GM12874 (cell line): ENCODE measurements around the gene TAF1L.
A peak's percentile ranks its signal among the peaks of the same experiment; 100 is the strongest.

Experiments used
- TF ChIP-seq, protein P1 (sequence below): IDR thresholded peaks from 2 replicates; pipeline ENCODE4 v1.5.1; 2011; ENCODE audit warnings: low read depth, mild to moderate bottlenecking, control low read depth, low read length, moderate library complexity; ENCODE audit not compliant: insufficient read depth

TAF1L gene

DNA sequence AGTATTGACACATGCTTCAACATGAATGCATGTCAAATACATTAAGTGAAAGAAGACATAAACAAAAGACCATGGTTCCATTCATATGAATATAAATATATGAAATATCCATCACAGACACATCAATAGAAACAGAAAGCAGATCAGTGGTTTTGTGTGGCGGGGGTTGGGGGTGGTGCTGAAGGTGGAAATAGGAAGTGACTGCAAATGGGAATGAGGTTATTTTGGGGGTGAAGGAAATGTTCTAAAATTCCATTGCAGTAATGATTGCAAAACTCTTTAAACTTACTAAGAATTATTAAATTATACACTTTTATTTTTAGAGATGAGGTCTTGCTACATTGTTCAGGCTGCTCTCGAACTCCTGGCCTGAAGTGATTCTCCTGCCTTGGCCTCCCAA is 28.7 kb downstream of the TAF1L start:
- TF ChIP-seq, protein P1, sequence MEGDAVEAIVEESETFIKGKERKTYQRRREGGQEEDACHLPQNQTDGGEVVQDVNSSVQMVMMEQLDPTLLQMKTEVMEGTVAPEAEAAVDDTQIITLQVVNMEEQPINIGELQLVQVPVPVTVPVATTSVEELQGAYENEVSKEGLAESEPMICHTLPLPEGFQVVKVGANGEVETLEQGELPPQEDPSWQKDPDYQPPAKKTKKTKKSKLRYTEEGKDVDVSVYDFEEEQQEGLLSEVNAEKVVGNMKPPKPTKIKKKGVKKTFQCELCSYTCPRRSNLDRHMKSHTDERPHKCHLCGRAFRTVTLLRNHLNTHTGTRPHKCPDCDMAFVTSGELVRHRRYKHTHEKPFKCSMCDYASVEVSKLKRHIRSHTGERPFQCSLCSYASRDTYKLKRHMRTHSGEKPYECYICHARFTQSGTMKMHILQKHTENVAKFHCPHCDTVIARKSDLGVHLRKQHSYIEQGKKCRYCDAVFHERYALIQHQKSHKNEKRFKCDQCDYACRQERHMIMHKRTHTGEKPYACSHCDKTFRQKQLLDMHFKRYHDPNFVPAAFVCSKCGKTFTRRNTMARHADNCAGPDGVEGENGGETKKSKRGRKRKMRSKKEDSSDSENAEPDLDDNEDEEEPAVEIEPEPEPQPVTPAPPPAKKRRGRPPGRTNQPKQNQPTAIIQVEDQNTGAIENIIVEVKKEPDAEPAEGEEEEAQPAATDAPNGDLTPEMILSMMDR, result no peak

DNA sequence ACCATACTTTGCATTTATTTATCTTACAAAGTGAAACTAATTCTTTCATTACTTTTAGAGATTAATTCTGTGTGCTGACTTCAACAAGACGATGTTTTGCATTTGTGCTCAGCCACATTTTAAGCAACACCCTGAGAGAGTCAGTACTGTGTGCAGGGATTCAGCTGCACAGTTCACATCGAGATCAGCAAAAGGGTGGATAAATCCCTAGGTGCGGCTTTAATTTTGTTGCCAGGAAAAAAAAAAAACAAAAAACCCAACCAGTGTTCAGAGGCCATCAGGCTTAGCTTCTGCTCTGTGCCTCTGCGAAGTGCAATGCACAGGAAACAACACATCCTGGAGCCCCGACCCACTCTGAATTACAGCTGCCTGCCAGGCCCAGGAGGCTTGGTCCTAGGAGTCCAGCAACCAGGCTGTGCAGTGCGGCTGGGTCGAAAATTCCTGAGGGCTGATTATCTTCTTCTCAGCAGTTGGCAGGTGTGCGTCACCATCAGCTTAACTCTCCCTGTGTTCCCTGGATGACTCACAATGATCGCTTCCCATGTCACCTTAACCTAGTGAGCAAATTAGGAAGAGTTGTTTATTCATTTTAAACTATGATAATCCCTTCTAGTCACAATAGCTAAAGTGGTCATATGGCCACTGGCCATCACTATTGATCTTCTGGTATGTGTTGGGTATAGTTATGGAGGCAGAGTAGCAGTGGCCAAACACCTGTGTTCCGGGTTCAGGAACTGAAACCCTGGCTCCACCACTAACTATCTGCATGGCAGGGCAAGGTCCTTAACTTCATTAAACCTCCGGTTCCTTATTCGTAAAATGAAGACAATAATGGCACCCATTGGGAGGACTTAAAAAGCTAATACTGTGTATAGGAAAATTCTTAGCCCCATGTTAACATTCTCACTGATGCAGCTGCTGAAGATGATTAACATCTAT is 31.3 kb downstream of the TAF1L start:
- TF ChIP-seq, protein P1, result no peak

DNA sequence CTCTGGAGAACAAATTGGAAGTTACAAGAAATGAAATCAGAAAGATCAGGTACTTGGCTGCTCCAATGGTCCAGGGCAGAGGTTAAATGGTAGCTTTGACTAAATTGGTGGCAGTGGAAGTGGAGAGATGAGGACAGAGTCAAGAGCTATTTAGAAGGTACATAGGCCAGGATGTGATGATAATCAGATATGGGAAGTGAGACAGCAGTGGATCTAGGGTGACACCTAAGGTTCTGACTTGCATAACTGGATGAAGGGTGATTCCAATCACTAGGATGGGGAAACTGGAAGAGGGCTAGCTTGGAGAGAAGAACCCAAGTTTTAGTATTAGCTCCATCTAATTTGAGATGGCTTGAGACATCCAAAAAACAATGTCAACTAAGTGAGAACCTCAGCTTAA is 38.5 kb downstream of the TAF1L start:
- TF ChIP-seq, protein P1, result no peak

DNA sequence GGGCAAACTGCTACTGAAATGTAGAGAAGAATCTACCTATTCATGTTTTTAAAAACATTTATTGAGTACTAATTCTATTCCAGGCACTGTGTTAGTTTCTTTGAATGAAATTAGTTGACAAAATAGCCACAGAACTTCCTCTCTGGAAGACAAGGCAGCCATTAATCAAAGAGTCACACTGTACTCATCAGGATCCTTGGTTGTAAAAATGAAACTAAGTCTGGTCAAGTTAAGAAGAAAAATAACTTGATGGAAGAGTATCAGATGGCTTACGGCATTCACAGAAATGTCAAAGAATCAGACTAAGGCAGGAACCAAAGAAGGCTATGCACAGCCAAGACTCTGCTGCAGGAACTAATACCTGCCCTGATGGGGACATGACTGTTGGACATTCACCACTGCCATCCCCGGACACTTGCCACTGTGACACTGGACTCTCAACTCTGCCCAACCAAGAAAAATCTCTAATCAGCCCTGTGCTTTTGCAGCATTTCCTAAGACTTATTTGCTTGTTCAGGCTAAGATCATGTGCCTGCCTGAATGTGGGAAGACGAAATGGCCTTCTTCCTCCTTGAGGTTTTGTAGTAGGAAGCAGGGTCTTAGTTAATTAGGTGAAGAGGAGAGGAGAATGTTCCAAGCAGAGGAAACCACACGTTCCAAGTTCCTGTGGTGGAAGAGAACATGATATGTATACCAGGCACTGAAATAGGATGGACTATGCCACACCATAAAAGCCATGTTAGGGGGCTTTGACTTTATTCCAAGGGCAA is 39.2 kb downstream of the TAF1L start:
- TF ChIP-seq, protein P1, result no peak

DNA sequence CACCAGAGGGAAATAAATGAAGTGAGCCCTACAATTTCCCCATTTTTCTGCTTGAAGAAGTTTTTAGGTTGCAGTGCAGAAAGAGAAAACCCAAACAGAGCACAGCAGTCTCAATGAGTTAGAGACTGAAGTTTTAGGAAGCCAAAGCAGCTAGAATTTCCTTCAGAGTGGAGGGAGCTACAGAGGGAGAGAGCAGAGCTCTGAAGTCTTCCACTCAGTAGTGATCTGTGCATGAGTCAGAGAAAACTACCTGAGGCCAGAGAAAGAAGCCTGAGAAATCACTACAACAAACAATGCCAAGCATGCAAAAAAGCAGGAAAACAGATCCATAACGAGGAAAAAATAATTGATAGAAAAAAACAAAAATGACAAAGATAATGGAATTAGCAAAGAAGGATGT is 44.6 kb downstream of the TAF1L start:
- TF ChIP-seq, protein P1, result no peak

DNA sequence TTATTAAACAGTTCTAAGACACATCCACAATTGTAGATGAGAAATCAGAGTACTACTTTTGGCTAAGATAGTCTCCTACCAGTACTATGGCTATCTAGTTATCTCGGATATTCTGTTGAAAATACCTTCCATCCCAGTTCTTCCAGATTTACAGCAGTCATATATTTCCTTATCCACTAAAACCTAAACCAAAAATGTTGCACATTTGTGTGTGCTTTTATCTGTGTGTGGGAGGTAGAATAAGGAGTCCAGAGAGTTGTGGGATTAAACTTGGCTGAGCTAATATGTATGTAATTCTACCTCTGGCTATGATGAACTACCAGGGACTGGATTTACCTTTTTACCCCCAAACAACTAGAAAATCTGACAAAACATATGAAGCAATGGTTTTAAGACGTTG is 45.0 kb downstream of the TAF1L start:
- TF ChIP-seq, protein P1, result no peak

DNA sequence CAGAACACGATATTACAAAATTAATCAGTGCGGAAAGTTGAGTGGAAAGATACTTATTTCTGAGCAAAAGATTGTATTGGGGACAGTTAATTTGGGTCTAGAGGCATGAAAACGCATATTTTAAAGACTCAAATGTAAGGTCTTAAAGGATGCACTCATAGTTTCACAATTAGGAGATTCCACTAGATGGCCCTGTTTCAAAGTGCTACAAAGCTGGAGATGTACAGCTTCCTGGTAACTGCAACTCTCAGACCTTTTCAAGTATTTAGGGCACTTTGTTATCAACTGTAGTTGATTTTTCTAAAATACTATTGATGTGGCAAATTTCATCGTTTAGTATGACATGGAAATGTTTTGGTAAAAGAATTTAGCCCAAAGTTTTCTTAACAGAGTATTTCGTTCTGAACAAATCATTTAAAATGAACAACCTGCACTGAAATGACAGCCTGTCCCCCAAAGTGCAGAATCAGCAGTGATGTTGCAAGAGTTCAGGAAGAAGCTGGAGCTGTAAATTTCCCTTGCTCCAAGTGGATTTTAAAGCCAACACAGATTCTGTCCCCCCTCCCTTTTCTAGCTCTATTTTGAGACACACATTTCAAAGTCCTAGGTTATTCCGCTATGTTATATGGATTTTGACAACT is 46.3 kb downstream of the TAF1L start:
- TF ChIP-seq, protein P1, result peak; percentile 34; the same call in 1 of the 2 replicates
